ENCODE data around the gene SEMA3F. TPM values are rescaled to one million over a fixed set of nuclear protein-coding genes. Genes with fewer than 3 reads are reported as not detected.

SEMA3F gene
- polyA plus RNA-seq, 3 donors = 57.6 to 81.6 (median 63.1) TPM

DNA sequence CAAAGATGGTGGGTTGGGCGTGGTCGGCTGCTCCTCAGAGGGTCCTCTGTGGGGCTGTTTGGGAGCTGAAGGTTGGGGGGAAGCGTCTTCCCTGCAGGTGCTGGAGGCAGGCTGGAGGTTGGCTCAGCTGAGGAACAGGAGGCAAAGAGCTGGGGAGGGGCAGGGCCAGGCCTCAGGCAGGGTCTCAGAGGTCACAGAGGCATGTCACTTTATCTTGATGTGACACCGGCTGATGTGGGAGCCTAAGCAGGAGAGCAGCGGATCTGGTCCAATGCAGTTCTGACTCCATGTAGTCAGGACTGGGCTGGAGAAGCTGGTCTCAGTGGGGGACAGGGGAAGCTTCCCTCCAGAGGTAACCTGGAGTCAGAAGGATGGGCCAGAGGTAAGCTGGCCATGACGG is 28.6 kb downstream of the SEMA3F start:
- no peak for DNase-seq (ENCODE audit: extremely low read depth in 1 of 11, low read depth in 9 of 11, low spot score in 4 of 11)

DNA sequence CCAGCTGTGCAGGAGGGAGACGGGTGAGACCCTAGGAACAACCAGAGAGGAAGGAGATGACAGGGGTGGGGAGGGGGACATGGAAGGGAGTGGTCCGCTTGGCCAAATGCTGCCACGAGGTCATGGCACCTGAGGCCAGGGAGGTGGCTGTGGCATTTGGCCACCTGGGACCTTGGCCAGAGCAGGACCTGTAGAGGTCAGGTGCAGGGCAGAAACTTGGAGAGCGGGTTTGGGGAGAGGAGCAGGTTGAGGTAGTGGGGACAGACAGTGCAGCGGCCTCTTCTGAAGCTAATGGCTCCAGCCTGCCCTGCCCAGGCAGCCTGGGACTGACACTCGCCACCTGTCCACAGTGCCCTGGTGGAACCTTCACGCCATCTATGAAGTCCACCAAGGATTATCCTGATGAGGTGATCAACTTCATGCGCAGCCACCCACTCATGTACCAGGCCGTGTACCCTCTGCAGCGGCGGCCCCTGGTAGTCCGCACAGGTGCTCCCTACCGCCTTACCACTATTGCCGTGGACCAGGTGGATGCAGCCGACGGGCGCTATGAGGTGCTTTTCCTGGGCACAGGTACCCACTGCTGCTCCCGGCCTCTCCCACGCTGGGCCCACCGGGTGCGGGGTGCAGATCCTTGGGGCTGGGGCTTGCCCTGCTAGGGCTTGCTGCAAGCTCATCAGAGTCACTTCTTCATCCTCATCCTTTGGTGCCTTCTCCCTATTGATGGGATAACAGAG is 29.3 kb downstream of the SEMA3F start:
- DNase-seq (ENCODE audit: extremely low read depth in 1 of 11, low read depth in 9 of 11, low spot score in 4 of 11) = no peak

DNA sequence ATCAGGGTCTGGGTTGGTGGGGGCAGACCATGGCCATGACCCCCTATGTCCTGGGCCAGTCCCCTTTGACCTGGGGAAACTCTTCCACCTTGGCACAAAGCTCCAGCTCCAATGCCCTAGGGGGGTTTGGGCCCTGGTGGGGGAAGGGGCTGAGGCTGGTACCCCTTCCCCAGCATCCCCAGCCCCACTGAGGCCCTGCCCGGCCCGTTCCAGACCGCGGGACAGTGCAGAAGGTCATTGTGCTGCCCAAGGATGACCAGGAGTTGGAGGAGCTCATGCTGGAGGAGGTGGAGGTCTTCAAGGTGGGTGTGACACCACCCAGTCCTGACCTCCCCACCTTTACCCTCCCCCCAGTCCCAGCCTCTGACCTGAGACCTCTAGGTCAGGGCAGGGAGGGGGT is 30.1 kb downstream of the SEMA3F start:
- no peak for DNase-seq (ENCODE audit: extremely low read depth in 1 of 11, low read depth in 9 of 11, low spot score in 4 of 11)

DNA sequence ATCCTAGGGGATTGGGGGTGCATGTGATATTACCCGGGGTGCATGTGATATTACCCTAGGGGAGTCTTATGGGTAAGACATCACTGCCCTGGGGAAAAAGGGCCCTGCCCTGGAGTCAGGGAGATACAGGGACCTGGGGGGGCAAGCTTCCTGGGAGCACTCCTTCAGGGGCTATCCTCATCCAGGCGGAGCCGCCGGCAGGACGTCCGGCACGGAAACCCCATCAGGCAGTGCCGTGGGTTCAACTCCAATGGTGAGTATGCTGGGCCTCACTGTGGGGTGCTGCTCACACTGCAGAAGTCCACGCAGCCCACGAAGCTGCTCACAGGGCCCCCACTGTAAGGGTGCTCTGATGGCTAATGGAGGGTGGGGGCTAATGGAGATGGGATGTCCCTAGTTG is 31.0 kb downstream of the SEMA3F start:
- no peak for DNase-seq (ENCODE audit: extremely low read depth in 1 of 11, low read depth in 9 of 11, low spot score in 4 of 11)

DNA sequence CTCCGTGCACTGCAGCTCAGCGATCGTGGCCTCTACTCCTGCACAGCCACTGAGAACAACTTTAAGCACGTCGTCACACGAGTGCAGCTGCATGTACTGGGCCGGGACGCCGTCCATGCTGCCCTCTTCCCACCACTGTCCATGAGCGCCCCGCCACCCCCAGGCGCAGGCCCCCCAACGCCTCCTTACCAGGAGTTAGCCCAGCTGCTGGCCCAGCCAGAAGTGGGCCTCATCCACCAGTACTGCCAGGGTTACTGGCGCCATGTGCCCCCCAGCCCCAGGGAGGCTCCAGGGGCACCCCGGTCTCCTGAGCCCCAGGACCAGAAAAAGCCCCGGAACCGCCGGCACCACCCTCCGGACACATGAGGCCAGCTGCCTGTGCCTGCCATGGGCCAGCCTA is 32.6 kb downstream of the SEMA3F start:
- DNase-seq (ENCODE audit: extremely low read depth in 1 of 11, low read depth in 9 of 11, low spot score in 4 of 11) = no peak

DNA sequence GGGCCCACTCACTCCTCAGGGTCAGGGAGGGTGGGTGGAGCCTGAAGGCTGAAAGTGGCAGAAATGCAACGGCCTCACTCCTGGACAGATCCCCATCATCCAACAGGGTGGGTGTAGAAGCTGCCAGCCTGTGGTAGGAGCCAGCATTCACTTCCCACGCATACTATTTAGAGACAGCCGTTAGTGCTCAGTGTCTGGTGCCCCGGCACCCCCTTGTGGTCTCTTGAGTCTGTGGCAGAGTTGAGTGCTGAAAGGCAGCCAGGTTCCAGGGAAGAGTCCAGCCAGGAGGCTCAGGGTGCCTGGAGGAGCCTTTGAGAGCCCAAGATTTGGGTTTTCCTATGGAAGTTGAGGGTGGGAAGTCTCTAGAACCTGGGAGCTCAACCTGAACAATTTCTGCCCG is 34.1 kb downstream of the SEMA3F start:
- DNase-seq (ENCODE audit: extremely low read depth in 1 of 11, low read depth in 9 of 11, low spot score in 4 of 11) = peak in 4 of 11 donors; percentile 59 to 82 (median 72)

DNA sequence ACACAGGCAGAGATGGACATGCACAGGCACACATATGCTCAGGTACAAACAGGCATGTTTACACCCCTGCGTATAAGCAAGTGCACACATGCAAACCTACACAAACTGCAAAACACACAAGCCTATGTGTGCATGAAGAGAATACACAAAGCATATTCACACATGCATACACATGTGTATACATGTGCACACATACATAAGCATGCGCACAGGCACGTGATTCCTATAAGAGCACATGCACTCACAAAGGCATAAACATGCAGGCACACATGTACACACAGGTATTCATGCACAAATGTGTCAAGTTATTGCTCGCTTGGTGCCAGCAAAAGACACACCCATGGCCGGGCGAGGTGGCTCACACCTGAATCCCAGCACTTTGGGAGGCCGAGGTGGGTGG is 34.9 kb downstream of the SEMA3F start:
- no peak for DNase-seq (ENCODE audit: extremely low read depth in 1 of 11, low read depth in 9 of 11, low spot score in 4 of 11)

DNA sequence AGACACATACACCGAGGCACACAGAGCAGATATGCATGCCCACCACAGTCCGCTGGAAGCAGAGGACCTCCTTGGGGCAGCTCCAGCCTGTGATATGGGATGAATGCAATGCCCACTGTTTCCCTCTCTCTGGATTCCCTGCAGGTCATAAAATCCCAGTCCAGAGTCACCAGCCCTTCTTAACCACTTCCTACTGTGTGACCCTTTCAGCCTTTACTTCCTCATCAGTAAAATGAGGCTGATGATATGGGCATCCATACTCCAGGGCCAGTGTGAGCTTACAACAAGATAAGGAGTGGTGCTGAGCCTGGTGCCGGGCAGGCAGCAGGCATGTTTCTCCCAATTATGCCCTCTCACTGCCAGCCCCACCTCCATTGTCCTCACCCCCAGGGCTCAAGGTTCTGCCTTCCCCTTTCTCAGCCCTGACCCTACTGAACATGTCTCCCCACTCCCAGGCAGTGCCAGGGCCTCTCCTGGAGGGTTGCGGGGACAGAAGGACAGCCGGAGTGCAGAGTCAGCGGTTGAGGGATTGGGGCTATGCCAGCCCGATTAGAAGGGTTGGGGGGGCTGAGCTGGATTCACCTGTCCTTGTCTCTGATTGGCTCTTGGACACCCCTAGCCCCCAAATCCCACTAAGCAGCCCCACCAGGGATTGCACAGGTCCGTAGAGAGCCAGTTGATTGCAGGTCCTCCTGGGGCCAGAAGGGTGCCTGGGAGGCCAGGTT is 36.0 kb downstream of the SEMA3F start, which contains the start of gene GNAT1:
GNAT1 (plus strand) TSS at position 675 of the 725 bp plus-strand sequence. CDS start 116 bp downstream, outside the sequence.
- DNase-seq (ENCODE audit: extremely low read depth in 1 of 11, low read depth in 9 of 11, low spot score in 4 of 11) = no peak

DNA sequence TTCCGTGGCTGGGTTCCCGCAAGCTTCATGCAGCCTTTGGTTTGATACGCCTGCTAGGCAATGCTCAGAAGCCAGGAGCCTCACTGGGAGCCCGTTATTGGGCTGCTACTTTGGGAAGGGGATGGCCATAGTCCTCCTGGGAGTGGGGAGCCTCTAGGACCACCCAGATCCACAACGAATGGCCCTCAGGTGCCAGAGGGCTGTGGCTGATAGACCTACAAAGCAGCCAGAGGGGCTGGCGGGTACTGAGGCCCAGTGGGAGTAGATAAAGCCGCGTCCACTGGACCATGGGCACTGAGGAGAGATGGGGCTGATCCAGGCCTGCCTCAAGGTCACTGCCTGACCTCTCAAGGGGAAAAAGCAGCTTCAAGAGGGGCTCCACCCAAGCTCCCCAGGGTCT is 37.0 kb downstream of the SEMA3F start:
- DNase-seq (ENCODE audit: extremely low read depth in 1 of 11, low read depth in 9 of 11, low spot score in 4 of 11) = no peak

DNA sequence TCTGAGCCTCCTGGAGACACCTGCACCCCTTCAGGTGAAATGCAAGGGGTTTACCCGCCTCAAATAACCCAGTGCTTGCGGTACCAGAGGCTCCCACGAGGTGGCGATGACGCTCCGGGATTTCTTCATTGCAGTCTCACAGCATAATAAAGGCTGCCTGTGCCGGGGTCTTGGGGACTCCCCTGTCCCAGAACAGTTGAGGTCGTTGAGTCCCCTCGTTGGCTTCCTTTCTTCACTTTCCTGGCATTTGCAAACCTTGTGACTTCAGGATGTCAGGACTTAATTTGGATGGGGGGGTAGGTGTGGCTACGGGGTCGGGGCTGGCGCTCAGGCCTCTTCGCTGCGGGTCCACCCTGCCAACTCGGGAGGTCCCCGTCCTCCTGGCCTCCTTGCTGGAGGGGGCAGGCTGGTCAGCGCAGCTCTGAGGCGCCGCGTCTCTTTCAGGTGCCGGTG is 37.6 kb downstream of the SEMA3F start:
- peak in 7 of 11 donors; percentile 47 to 74 (median 70) for DNase-seq (ENCODE audit: extremely low read depth in 1 of 11, low read depth in 9 of 11, low spot score in 4 of 11)

DNA sequence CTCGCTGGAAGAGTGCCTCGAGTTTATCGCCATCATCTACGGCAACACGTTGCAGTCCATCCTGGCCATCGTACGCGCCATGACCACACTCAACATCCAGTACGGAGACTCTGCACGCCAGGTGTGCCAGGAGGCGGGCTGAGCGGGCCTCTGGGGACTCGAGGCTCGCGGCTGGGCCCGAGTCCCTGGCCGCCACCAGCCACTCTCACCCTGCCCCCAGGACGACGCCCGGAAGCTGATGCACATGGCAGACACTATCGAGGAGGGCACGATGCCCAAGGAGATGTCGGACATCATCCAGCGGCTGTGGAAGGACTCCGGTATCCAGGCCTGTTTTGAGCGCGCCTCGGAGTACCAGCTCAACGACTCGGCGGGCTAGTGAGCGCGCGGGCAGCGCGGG is 38.2 kb downstream of the SEMA3F start:
- DNase-seq (ENCODE audit: extremely low read depth in 1 of 11, low read depth in 9 of 11, low spot score in 4 of 11) = no peak

DNA sequence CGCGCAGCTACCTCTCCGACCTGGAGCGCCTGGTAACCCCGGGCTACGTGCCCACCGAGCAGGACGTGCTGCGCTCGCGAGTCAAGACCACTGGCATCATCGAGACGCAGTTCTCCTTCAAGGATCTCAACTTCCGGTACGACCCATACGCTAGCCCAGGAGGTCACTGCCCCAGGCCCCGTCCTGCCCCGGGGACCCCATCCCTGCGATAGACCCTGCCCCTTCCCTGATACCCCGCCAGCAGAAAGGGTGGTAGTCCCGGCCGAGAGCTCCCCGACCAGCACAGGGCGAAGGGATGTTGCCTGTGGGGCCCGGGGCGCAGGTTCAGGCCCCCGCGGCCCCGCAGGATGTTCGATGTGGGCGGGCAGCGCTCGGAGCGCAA is 38.6 kb downstream of the SEMA3F start:
- no peak for DNase-seq (ENCODE audit: extremely low read depth in 1 of 11, low read depth in 9 of 11, low spot score in 4 of 11)

DNA sequence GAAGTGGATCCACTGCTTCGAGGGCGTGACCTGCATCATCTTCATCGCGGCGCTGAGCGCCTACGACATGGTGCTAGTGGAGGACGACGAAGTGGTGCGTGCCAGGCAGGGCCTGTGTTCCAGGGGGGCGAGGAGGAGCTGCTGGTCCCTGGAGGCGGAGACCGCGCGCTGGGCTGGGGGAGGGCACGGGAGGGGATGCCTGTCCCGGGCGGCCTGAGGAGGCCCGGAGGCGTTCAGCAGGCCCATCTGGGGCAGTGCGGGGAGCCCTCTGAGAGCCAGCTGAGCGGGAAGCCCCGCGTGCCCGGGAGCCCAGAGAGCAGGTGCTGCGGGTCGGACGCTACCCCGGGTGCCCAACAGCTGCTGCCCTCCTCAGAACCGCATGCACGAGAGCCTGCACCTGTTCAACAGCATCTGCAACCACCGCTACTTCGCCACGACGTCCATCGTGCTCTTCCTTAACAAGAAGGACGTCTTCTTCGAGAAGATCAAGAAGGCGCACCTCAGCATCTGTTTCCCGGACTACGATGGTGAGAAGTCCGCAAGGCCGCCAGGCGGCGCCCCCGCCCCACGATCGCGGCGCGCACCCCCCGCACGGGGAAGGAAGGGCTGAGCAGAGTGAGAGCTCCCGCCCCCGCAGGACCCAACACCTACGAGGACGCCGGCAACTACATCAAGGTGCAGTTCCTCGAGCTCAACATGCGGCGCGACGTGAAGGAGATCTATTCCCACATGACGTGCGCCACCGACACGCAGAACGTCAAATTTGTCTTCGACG is 39.2 kb downstream of the SEMA3F start:
- peak in 4 of 11 donors; percentile 39 to 59 (median 45) for DNase-seq (ENCODE audit: extremely low read depth in 1 of 11, low read depth in 9 of 11, low spot score in 4 of 11)

DNA sequence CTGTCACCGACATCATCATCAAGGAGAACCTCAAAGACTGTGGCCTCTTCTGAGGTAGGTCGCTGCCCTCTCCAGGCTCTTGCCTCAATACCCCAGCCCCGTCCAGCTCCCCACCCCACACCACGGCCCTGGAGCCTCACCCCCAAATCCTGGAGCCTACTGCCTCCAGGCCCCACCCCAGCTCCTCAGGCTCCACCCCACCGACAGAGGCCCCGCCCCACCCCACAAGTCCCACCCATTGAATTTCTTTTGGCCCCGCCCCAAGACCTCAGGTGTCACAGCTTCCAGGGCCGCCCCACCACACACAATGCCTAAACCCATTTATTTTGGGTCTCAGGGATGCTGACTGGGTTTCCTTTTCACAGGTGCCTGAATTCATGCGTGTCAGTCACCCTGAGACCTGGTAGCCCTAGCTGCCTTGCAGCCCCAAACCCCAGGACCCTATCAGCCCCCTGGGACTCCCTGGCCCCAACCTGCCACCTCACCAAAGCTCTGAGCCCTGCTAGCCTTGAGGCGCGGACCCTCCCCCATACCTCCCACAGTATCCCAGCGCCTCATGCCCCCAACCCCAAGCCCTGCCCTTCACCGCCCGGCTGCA is 39.9 kb downstream of the SEMA3F start:
- no peak for DNase-seq (ENCODE audit: extremely low read depth in 1 of 11, low read depth in 9 of 11, low spot score in 4 of 11)

DNA sequence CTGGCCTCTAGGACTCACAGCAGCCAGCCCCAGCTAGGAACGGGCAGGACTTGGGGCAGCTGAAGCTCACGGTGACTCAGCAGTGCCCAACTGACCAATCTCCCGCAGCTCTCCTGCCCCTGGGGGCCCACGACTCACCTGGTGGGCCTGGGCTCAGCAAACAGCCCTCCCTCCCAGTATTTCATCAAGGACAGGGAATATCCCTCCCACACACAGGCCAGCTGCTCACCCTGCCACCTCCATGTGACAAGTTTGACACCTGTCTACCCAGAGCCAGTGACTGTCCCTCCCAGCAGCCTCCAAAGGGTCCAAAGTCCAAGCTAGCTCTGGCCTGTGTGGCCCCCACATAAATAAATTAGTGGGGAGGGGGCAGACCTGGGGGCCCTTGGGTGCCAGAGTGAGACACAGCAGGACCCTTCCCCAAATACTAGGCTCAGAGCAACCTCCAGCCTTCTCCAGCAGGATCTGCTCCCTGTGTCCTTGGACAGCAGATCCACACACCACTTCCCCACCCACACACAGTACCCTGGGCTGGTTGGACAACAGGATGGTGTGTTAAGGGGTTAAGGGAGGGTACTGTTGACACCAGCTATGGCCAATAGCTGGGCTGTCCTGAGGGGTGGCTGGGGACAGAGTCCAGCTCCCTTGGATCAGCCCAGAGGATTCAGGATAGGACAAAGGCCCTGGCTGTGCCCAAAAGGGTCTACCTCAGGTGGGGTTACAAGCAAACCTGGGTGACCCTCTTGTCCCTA is 40.6 kb downstream of the SEMA3F start:
- no peak for DNase-seq (ENCODE audit: extremely low read depth in 1 of 11, low read depth in 9 of 11, low spot score in 4 of 11)

DNA sequence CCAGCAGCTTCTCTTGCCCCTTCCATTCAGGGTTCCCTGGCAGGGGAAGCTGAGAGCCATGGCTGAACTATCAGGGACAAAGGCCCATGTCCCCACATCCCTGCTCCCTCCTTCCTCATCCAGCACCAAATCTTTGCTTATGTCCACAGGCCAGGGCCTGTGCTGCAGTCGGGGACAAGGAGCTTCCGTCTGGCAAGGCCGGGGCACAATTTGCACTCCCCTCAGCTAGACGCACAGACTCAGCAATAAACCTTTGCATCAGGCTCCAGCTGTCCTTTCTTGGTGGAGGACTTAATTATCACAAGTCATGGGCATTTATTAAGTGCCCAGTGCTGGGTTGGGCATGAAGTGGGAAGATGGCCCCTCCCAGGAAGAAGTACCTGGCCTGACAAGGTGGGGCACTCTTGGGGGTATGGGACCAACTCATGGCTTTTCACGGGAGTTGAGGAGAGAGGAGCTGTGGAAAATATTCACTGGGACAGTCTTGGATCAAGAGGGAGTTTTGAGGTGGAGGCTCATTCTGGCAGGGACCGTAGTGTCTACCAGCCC is 41.2 kb downstream of the SEMA3F start:
- DNase-seq (ENCODE audit: extremely low read depth in 1 of 11, low read depth in 9 of 11, low spot score in 4 of 11) = no peak

DNA sequence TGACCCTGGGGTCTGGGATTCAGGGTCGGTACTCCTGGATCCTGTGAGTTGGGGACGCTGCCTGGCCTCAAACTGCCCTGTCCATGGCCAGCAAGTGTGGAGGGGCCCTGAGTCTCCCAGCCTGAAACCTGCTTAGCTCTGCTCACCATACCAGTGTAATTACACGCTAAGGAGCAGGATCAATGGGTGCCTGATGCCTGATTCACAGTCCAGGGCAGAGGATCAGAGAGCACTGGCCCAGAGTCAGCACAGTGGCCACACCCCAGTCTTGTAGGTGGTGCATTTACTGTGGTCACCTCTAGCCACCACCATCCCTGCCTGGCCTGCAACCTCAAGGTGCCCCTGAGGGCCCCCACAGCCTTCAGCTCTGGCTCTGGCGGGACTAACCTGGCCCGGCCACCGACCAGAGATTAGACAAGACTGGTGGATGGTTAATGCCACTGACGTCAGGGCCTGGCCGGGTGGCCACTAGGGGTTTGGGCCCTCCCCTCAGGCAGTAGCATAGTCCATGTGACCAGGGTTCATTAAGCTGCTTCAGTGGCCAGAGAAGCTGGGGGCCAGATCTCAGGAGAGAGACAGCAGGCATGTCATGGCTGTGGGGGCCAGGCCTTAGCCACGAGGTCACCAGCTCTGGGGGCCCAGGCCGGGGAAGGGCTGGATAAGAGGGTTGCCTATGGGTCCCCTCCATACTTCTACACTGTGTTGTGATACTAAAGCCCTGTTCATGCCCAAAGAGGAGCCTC is 46.6 kb downstream of the SEMA3F start:
- no peak for DNase-seq (ENCODE audit: extremely low read depth in 1 of 11, low read depth in 9 of 11, low spot score in 4 of 11)

All from renal cortex interstitium (tissue), 11 donors.